NB4 (cell line): ENCODE measurements around the gene ATRNL1.

Experiments used
- MYC ChIP-seq: IDR thresholded peaks from 2 replicates; pipeline ENCODE4 v1.6.1; 2011; ENCODE audit warnings: low read depth, low read length
- POLR2A ChIP-seq: IDR thresholded peaks from 2 replicates; pipeline ENCODE4 v1.6.1; 2011; ENCODE audit warnings: mild to moderate bottlenecking; ENCODE audit not compliant: insufficient read length; ENCODE audit errors: extremely low read depth
- TF ChIP-seq, protein P1 (sequence below): IDR thresholded peaks from 2 replicates; pipeline ENCODE4 v1.6.1; 2011; ENCODE audit warnings: low read depth, low read length
- TF ChIP-seq, protein P2 (sequence below): IDR thresholded peaks from one replicate; pipeline ENCODE4 v1.5.1; 2012; ENCODE audit warnings: low read depth, low read length

DNA sequence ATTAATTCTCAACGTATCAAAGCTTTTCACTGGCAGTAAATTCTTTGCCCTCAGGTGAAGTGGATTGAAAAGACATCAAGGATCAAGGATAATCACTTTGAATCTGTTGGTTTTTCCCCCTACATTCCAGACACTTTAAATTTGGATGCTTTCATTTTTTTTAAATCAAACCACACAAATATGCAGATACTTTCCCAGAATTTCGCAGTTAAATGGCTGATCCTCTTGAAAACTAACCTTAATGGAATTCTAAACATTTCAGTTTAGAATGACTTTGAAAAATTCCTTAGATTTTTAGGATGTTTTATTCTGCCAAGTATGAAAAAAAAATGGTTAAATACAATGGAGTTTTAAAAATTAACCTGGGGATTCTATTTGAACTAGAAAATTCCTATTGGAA lies 853.9 kb downstream of the ATRNL1 start:
- TF ChIP-seq, protein P1, sequence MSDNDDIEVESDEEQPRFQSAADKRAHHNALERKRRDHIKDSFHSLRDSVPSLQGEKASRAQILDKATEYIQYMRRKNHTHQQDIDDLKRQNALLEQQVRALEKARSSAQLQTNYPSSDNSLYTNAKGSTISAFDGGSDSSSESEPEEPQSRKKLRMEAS, result no peak
- TF ChIP-seq, protein P2, sequence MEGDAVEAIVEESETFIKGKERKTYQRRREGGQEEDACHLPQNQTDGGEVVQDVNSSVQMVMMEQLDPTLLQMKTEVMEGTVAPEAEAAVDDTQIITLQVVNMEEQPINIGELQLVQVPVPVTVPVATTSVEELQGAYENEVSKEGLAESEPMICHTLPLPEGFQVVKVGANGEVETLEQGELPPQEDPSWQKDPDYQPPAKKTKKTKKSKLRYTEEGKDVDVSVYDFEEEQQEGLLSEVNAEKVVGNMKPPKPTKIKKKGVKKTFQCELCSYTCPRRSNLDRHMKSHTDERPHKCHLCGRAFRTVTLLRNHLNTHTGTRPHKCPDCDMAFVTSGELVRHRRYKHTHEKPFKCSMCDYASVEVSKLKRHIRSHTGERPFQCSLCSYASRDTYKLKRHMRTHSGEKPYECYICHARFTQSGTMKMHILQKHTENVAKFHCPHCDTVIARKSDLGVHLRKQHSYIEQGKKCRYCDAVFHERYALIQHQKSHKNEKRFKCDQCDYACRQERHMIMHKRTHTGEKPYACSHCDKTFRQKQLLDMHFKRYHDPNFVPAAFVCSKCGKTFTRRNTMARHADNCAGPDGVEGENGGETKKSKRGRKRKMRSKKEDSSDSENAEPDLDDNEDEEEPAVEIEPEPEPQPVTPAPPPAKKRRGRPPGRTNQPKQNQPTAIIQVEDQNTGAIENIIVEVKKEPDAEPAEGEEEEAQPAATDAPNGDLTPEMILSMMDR, result no peak
- TF ChIP-seq POLR2A, result no peak
- TF ChIP-seq MYC, result no peak
